ENCODE results near the gene MMP15. TPM values are rescaled to one million over a fixed set of nuclear protein-coding genes. Genes with fewer than 3 reads are reported as not detected.
A peak's percentile ranks its signal among the peaks of the same experiment; 100 is the strongest.

MMP15 gene
- total RNA-seq, 1 donor from 2014 or later = 5.2 TPM

DNA sequence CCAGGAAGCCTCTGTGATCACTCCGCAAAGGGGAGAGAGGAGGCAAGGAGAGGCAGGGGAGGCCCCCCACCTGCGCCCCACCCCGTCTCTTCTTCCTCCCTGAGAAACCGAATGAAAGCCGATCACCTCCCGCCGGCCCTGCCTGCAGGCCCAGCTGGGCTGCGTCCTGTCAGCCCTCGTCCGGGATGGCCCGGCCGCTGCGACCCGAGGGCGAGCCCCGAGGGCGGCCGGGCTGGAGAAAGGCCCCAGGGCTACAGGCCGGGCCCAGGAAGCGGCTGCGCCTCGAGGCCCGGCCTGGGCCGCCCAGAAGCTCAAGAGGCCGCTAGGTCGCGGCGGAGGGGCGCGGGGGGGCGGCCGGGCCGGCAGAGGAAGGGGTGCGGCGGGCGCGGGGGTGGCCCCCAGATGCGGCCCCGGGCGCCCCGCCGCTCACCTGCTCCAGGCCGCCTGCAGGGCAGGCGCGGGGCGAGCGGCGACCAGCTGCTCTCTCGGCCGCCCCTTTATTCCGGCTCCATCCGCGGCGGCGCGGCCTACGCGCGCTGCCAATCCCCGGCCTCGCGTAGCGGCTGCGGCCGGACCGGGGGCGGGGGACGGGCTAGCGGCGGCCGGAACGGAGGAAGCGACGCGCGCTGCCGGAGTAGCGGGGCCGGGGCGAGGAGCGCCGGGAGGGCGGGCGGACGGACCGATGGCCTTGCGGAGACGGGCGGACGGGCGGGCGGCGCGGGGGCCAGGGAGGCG is 25.4 kb upstream of the MMP15 start, which contains the start of gene ZNF319:
ZNF319 (minus strand) TSS at position 702 of the 735 bp plus-strand sequence. CDS start 2,407 bp downstream, outside the sequence.
- TF ChIP-seq, protein P1, sequence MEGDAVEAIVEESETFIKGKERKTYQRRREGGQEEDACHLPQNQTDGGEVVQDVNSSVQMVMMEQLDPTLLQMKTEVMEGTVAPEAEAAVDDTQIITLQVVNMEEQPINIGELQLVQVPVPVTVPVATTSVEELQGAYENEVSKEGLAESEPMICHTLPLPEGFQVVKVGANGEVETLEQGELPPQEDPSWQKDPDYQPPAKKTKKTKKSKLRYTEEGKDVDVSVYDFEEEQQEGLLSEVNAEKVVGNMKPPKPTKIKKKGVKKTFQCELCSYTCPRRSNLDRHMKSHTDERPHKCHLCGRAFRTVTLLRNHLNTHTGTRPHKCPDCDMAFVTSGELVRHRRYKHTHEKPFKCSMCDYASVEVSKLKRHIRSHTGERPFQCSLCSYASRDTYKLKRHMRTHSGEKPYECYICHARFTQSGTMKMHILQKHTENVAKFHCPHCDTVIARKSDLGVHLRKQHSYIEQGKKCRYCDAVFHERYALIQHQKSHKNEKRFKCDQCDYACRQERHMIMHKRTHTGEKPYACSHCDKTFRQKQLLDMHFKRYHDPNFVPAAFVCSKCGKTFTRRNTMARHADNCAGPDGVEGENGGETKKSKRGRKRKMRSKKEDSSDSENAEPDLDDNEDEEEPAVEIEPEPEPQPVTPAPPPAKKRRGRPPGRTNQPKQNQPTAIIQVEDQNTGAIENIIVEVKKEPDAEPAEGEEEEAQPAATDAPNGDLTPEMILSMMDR (IDR thresholded peaks at IDR 0.05) = no peak
- no peak for DNase-seq (ENCODE audit: extremely low spot score, unreplicated experiment)
- peaks cover 11% of the 10 kb centered on the region for H3K36me3 Mint-ChIP-seq (ENCODE audit: unreplicated experiment)
- peak within 1 kb of the TSS; percentile 92 for H3K4me3 Mint-ChIP-seq (ENCODE audit: unreplicated experiment)
- H3K4me1 Mint-ChIP-seq (ENCODE audit: unreplicated experiment) = peaks cover 24% of the 10 kb centered on the region
- H3K9me3 Mint-ChIP-seq (ENCODE audit: unreplicated experiment) = no peaks in the 10 kb centered on the region
- no peaks in the 10 kb centered on the region for H3K27me3 Mint-ChIP-seq (ENCODE audit: unreplicated experiment)
- H3K27ac Mint-ChIP-seq (ENCODE audit: unreplicated experiment) = peak within 1 kb of the TSS; percentile 79

DNA sequence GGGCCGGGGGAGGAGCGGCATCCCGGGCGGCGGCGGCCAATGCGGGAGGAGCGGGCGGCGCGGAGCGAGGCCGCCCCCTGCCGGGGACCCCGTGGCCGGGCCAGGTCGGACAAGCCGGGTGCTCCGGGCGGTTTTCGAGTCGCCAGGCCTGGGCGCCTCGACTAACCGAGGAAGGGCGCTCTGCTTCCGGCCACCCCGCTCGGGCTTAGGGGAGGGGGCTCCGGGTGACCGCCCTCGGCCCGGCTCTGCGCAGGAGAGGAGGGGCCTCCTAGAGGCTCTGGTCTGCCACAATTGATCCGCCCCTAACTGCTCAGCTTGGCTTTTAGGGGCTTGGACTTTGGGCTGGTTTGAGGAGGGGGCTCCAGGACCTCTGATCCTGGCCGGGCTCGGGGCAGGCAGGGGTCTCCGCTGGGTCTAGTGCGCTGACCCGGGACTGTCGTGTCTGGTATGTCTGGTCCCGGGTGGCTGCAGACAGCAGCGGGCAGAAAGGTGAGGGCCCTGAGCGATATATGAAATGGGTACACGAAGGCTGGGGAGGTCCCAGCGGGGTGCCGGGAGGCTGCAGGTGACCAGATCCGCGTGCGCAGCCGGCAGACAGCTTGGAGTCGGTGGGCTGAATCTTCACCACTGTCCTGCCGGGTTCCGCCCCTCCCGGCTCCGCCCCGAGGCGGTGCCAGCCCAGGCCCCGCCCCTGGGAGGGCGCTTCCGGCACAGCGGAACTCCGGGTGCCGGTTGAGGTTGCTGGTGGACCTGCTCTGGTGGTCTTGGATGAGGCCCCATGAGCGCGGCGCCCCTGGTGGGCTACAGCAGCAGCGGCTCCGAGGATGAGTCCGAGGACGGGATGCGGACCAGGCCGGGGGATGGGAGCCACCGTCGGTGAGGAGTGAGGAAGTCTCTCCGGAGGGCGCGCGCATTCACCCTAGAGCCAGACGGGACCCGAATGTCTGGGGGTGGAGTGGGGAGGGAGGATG is 24.6 kb upstream of the MMP15 start, which contains the start of gene USB1:
USB1 (plus strand) TSS at position 702 of the 971 bp plus-strand sequence; CDS start at position 779, 77 bp downstream.
- H3K27me3 Mint-ChIP-seq (ENCODE audit: unreplicated experiment) = no peaks in the 10 kb centered on the region
- DNase-seq (ENCODE audit: extremely low spot score, unreplicated experiment) = peak; percentile 95
- peaks cover 11% of the 10 kb centered on the region for H3K36me3 Mint-ChIP-seq (ENCODE audit: unreplicated experiment)
- peak within 1 kb of the TSS; percentile 79 for H3K27ac Mint-ChIP-seq (ENCODE audit: unreplicated experiment)
- peaks cover 24% of the 10 kb centered on the region for H3K4me1 Mint-ChIP-seq (ENCODE audit: unreplicated experiment)
- H3K9me3 Mint-ChIP-seq (ENCODE audit: unreplicated experiment) = no peaks in the 10 kb centered on the region
- H3K4me3 Mint-ChIP-seq (ENCODE audit: unreplicated experiment) = peak within 1 kb of the TSS; percentile 92
- TF ChIP-seq, protein P1 (IDR thresholded peaks at IDR 0.05) = peak; percentile 80

DNA sequence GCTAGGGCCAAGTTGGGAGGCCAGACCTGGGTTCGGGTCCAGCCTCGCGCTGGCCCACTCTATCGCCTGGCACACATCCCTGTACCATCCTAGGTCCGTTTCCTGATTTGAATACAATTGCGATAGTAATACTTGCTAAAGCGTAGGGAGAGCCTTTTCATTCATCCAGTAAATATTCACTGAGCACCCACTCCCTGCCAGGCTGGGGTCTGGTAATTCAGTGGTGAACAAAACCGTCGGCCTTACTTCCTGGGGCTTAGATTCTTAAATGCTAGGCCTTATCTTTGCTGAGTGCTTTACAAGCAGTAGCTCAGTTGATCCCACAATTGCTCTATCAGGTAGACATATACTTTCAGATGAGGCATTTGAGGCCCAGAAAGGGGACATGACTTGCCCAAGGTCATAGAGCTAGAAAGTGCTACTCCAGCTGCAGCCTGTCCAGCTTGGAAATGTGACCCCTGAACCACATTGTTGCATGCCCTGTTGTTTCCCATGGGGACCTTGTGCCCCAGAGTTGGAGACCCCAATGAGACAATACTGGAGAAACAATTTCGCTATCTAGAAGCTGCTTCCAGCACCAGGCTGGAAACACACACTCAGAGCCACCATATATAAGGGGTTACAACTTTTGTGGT is 23.7 kb upstream of the MMP15 start:
- TF ChIP-seq, protein P1 (IDR thresholded peaks at IDR 0.05) = no peak
- H3K9me3 Mint-ChIP-seq (ENCODE audit: unreplicated experiment) = no peaks in the 10 kb centered on the region
- peak overlapping the region; percentile 92 for H3K4me3 Mint-ChIP-seq (ENCODE audit: unreplicated experiment)
- DNase-seq (ENCODE audit: extremely low spot score, unreplicated experiment) = no peak
- H3K36me3 Mint-ChIP-seq (ENCODE audit: unreplicated experiment) = peaks cover 12% of the 10 kb centered on the region
- H3K27me3 Mint-ChIP-seq (ENCODE audit: unreplicated experiment) = no peaks in the 10 kb centered on the region
- H3K4me1 Mint-ChIP-seq (ENCODE audit: unreplicated experiment) = peaks cover 24% of the 10 kb centered on the region
- H3K27ac Mint-ChIP-seq (ENCODE audit: unreplicated experiment) = no peak overlapping the region

DNA sequence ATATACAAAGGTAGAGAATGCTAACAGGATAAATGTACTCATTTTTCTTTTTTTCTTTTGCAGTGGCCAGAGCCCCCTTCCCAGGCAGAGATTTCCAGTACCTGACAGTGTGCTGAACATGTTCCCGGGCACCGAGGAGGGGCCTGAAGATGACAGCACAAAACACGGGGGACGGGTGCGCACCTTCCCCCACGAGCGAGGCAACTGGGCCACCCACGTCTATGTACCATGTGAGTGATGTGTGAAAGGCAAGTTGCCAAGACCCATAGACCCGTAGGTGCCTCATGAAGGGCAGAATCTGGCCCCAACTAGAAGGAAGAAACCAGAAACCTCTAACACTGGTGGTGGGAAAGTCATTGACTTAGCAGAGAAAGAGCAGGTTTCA is 23.1 kb upstream of the MMP15 start:
- Mint-ChIP-seq H3K27me3 (ENCODE audit: unreplicated experiment) (no peaks in the 10 kb centered on the region), H3K4me3 (ENCODE audit: unreplicated experiment) (no peak overlapping the region), H3K4me1 (ENCODE audit: unreplicated experiment) (peaks cover 24% of the 10 kb centered on the region), H3K27ac (ENCODE audit: unreplicated experiment) (no peak overlapping the region), H3K9me3 (ENCODE audit: unreplicated experiment) (no peaks in the 10 kb centered on the region), H3K36me3 (ENCODE audit: unreplicated experiment) (peaks cover 15% of the 10 kb centered on the region)
- no peak for DNase-seq (ENCODE audit: extremely low spot score, unreplicated experiment)
- TF ChIP-seq, protein P1 (IDR thresholded peaks at IDR 0.05) = no peak

Measured in osteocyte (in vitro differentiated cells).